8988T (cell line): ENCODE data around the gene HES3.
"Not testable (repeated sequence)": the region's sequence is repeated elsewhere in the genome, so short reads cannot be mapped to it uniquely, and the experiment has no call there.

Experiments
- DNase-seq: peaks from one replicate; pipeline ENCODE4 v3.0.0; 2011

HES3 gene

GRCh38 chr1:6219641-6220040 is 24.3 kb upstream of the HES3 start:
- not testable (repeated sequence) for DNase-seq

GRCh38 chr1:6220236-6220635 is 23.7 kb upstream of the HES3 start:
- no peak for DNase-seq

- no peak for DNase-seq
Observed at GRCh38 chr1:6221210-6221784, 22.7 kb upstream of the HES3 start.

GRCh38 chr1:6222636-6223035 is 21.3 kb upstream of the HES3 start:
- DNase-seq = no peak

GRCh38 chr1:6223617-6224016 is 20.4 kb upstream of the HES3 start:
- DNase-seq = no peak

- no peak for DNase-seq
Observed at GRCh38 chr1:6224718-6225117, 19.3 kb upstream of the HES3 start.

GRCh38 chr1:6225651-6226050 is 18.3 kb upstream of the HES3 start:
- no peak for DNase-seq

- no peak for DNase-seq
Observed at GRCh38 chr1:6233376-6233775, 10.6 kb upstream of the HES3 start.

GRCh38 chr1:6234502-6235295 is 9.3 kb upstream of the HES3 start:
- DNase-seq = no peak

GRCh38 chr1:6235296-6235677 is 8.7 kb upstream of the HES3 start:
- DNase-seq = no peak

GRCh38 chr1:6237093-6237492 is 6.9 kb upstream of the HES3 start:
- DNase-seq = no peak

GRCh38 chr1:6239213-6239752 is 4.7 kb upstream of the HES3 start:
- no peak for DNase-seq

- no peak for DNase-seq
Observed at GRCh38 chr1:6239950-6240768, 3.8 kb upstream of the HES3 start.

GRCh38 chr1:6241107-6241886 is 2.7 kb upstream of the HES3 start:
- no peak for DNase-seq

- no peak for DNase-seq
Observed at GRCh38 chr1:6241887-6242740, 1.9 kb upstream of the HES3 start.

GRCh38 chr1:6243053-6243834 is 735 bp upstream of the HES3 start:
- no peak for DNase-seq

GRCh38 chr1:6244401-6245049 is 546 bp downstream of the HES3 start:
- no peak for DNase-seq

GRCh38 chr1:6245086-6245868 is 1.3 kb downstream of the HES3 start:
- DNase-seq = peak; percentile 92

- DNase-seq = peak; percentile 84
Observed at GRCh38 chr1:6245869-6246496, 2.0 kb downstream of the HES3 start.
